Adipose tissue (tissue), 3 donors: ENCODE data around the gene DAZAP1. TPM values are rescaled to one million over a fixed set of nuclear protein-coding genes. Genes with fewer than 3 reads are reported as not detected.

Source experiments
- H3K27ac ChIP-seq: one replicate; pipeline ENCODE4 v1.5.1; 2013; ENCODE audit warnings: low read depth, low read length
- WGBS, 3 donors: extraction: QIAGEN DNeasy Blood & Tissue Kit; methylation state at CpG; one replicate each; pipeline ENCODE4 v1.1.7; 2013; 5-methylcytosine and 5-hydroxymethylcytosine counted together
- polyA plus RNA-seq, 3 donors: library from polyadenylated mRNA; stranded (reverse); fragments of 200-250 nt; gene quantifications; one replicate each; pipeline ENCODE4 v1.2.3, GENCODE V29; 2013
- donor health status: healthy with polysubstance abuse.
- donor health status: Bipolar disorder and iron deficiency.
- donor health status: healthy.

Gene DAZAP1
- polyA plus RNA-seq, 3 donors = 38.4 to 79.9 (median 70.1) TPM

DNA sequence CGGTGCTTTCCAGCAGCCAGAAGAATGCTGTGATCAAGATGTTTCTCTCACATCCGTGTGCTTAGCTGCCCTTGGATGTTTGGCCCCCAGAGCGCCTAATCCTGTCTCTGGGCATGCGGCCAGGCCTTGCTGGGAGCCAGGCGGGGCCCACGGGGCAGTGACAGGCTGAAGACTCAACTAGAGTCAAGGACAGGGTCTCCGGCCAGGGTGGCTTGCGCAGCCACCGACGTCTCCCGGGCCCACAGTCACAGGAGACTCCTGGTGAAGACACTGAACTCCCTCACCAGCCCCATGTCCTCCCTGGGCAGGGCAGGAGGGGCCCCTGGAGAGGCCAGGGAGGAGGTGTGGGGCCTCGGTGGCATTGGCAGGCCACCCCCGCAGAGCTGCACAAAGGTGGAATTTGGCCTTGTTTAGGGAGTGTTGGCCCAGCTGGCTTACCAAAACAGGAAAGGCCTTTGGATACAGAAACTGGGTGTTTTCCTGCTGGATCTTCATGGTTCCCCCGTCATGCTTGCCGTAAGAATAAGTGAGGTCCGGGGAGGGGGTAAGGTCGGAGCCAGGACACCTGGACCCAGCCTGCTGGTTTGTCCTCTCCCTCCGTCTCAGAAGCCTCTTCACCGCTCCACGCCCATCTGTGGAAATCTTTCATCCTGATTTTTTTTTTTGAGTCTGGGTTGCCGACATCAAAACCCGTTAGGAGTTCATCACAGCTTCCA is 33.7 kb upstream of the DAZAP1 start:
- 43 to 72% (median 64%) methylated on average over 22 of the region's 22 CpGs for WGBS, 3 donors
- no peak overlapping the region for H3K27ac ChIP-seq

GRCh38 chr19:1374250-1374577 is 33.2 kb upstream of the DAZAP1 start:
- 72 to 93% (median 73%) methylated on average over 11 to 12 of the region's 12 CpGs for WGBS, 3 donors
- no peak overlapping the region for H3K27ac ChIP-seq

DNA sequence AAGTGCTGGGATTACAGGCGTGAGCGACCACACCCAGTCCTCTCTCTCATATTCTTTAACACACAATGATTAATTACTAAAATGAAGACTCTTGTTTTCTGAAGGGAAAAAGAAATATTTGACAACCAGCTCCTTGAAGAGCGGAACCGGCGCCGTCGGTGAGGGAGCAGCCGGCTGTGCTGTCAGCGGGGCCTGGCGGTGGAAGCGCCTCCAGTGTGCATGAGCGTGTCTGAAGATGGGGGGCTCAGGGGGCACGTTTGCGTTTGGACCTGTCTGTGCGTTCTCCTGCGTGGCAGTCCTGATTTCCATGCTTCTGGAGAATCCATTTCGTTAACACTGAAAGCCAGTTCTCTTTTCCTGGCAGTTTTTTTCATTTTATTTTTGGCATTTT is 31.0 kb upstream of the DAZAP1 start:
- WGBS, 3 donors = 93 to 96% (median 94%) methylated on average over 17 of the region's 17 CpGs
- H3K27ac ChIP-seq = no peak overlapping the region

DNA sequence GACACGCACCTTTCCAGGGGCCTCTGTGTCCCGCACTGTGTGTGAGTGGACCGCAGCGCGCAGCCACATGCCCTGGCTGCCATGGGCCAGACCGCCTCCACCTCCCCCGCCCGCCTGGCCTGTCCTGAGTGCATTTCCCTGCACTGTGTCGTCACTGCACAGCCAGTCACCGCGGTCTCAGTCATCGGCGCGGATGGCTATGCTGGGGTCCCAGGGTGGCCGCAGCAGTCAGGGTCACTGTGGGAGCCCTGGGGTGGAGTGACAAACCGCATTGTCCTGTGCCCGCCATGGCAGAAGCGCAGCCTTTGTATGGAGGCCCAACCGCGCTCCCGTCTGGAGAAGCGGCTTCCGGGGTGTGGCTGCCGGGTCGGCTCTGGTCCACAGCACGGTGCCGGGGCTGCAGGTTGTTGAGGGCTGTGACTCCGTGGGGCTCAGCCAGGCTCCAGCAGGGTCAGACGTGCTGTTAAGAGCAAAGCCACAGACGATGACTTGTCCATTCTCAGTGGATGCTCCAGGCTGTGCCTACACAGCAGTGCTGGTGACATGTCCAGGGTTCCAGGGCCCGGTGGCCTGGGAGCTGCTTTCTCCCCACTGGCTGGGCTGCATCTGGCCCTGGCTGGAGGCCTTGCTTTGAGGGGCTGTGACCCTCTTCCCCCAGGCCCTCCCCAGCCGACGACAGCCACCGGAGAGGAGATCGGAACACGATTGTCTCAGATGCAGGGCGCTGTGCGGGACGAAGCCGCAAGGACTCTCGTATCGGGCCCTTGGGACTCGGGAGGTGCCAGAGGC is 30.0 kb upstream of the DAZAP1 start:
- 86 to 97% (median 93%) methylated on average over 42 to 43 of the region's 43 CpGs for WGBS, 3 donors

DNA sequence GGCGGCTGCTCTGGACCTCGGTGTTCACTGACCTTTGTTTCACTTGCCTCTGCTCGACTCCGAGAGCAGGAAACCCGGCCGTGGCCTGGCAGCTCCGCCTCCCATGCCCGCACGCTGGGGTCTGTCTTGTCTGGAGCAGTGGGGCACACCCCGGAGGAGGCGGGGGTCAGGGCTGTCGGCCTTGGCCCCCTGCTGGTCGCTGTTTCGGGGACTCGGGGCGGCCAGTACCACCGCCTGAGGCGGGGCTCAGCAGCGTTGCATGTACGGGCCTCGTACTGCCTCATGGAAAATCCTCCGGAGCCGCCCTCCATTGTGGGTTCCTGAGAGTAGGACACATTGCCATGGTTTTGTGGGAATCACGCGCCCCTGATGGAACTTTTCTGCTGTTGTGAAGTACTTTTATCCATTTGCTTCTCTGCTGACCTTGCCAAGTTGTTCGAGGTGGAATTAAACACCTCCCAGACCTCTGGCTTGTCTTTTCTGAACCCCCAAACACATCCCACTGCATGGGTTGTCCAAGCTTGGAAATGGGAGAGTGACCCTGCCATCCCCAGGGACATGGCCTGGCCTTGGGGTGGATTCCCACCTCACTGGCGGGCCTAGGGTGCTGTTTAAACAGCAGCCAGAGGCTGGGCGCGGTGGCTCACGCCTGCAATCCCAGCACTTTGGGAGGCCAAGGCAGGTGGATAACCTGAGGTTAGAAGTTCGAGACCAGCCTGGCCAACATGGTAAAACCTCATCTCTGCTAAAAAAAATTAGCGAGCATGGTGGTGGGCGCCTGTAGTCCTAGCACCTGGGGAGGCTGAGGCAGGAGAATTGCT is 29.2 kb upstream of the DAZAP1 start:
- WGBS, 3 donors = 78 to 88% (median 80%) methylated on average over 29 to 33 of the region's 33 CpGs
- no peak overlapping the region for H3K27ac ChIP-seq

More for the DNA sequence above, 30.0 kb upstream of the DAZAP1 start:
- no peak overlapping the region for H3K27ac ChIP-seq

DNA sequence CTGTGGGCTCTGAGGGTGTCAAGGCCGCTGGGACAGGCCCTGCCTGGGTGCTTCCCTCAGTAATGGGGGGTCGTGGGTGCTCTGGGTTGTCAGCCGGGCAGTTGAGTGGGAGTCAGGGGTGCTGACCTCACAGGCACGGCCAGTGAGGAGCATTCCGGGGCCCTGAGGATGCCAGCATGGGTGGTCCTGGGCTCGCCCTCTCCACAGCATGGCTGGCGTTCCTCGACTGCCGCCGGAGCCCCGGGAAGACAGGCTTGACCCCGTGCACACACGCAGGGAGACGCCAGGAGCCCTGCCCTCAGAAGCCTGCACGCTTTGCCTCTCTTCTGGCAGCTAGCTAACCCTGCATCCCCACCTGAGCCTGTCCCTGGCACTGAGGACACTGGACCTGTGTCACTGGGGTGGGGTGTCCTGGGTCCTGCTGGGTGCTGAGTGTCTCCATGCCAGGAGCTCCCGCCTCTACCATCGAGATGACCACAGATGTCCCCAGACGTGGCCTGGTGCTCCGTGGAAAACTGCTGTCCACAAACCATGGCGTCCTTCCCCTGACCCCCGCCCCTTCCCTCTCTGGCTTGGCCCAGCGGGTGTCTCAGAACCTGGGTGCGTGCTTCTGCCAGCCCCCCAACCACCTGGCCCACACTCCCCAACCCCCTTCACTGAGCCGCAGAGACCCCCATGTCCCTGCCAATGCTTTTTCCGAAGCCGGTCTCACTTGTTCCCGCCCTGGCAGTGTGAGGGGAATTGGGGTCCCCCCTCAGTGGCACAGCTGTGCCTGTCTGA is 28.1 kb upstream of the DAZAP1 start:
- WGBS, 3 donors = 80 to 85% (median 80%) methylated on average over 26 to 27 of the region's 27 CpGs
- no peak overlapping the region for H3K27ac ChIP-seq

- 46 to 78% (median 74%) methylated on average over 12 of the region's 12 CpGs for WGBS, 3 donors
Observed at GRCh38 chr19:1379961-1380489, 27.4 kb upstream of the DAZAP1 start.

DNA sequence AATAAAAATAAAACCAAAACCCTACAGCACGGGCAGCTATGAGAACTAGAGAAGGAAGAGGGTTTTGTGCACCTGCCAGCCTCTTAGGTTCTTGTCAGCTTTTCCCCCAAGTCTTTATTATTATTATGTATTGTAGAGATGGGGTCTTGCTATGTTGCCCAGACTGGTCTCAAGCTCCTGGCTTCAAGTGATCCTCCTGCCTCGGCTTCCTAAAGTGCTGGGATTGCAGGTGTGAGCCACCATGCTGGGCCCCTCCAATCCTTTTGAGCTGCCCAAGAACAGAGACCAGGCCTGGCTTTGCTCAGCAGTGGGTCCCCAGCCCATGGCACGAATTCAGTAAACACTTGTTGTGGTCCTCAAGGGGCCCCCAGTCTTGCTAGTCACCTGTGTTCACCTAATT is 25.1 kb upstream of the DAZAP1 start:
- 76 to 86% (median 81%) methylated on average over 3 of the region's 3 CpGs for WGBS, 3 donors
- no peak overlapping the region for H3K27ac ChIP-seq

More at GRCh38 chr19:1379961-1380489, 27.4 kb upstream of the DAZAP1 start:
- H3K27ac ChIP-seq = no peak overlapping the region

GRCh38 chr19:1383017-1383311 is 24.4 kb upstream of the DAZAP1 start:
- H3K27ac ChIP-seq = no peak overlapping the region
- 13 to 14% (median 14%) methylated on average over 9 of the region's 9 CpGs for WGBS, 3 donors

- H3K27ac ChIP-seq = no peak within 1 kb of the TSS
- WGBS, 3 donors = 0 to 1% (median 0%) methylated on average over 77 to 90 of the region's 90 CpGs
Observed at GRCh38 chr19:1383312-1384084, 23.9 kb upstream of the DAZAP1 start, which contains the start of gene NDUFS7. Gene NDUFS7, plus strand, starts transcription at chr19:1383907. Its CDS starts 20 bp downstream, at chr19:1383927.

- WGBS, 3 donors = 0 to 1% (median 1%) methylated on average over 23 of the region's 23 CpGs
- H3K27ac ChIP-seq = no peak overlapping the region
Observed at GRCh38 chr19:1384085-1384462, 23.3 kb upstream of the DAZAP1 start.

DNA sequence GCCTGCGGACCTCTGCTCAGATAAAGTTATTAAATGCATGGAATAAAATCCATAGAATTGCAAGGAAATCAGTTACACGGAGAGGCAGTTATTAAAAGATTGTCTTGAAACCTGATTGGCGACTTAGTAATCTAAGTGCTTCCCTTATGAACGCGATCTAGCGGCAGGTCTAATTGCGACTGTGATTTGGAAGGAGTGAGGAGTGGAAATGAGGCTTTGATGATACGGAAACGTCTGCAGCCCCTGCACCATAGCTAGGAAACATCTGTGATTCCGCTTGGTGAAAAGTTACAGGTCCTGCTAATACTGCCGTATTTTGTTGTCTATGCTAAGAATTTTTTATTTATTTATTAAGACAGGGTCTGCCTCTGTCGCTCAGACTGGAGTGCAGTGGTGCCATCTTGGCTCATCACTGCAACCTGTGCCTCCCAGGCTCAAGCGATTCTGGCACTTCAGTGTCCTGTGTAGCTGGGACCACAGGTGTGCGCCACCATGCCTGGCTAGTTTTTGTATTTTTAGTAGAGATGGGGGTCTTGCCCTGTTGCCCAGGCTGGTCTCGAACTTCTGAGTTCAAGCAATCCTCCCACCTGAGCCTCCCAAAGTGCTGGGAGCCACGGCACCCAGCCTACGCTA is 22.8 kb upstream of the DAZAP1 start:
- H3K27ac ChIP-seq = no peak overlapping the region
- 29 to 31% (median 30%) methylated on average over 17 of the region's 17 CpGs for WGBS, 3 donors

DNA sequence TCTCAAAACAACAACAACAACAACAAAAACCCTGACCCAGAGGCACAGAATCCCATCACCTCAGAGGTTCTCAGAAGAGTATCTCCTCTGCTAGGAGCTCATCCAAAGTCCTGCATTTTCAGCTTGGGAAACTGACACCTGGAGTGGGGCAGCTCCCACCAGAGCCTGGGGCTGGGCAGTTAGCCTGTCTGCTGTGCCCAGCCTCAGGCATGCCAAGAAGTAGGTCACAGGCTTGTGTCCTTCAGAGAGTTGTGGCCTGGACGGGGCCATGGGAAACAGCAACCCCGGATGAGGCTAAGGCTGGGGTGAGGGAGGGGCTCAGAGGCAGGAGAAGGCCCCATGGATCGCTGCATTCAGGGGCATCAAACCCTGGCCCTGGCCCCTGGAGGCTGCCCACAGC is 21.6 kb upstream of the DAZAP1 start:
- H3K27ac ChIP-seq = no peak overlapping the region
- WGBS, 3 donors = 58 to 96% (median 86%) methylated on average over 3 of the region's 3 CpGs

DNA sequence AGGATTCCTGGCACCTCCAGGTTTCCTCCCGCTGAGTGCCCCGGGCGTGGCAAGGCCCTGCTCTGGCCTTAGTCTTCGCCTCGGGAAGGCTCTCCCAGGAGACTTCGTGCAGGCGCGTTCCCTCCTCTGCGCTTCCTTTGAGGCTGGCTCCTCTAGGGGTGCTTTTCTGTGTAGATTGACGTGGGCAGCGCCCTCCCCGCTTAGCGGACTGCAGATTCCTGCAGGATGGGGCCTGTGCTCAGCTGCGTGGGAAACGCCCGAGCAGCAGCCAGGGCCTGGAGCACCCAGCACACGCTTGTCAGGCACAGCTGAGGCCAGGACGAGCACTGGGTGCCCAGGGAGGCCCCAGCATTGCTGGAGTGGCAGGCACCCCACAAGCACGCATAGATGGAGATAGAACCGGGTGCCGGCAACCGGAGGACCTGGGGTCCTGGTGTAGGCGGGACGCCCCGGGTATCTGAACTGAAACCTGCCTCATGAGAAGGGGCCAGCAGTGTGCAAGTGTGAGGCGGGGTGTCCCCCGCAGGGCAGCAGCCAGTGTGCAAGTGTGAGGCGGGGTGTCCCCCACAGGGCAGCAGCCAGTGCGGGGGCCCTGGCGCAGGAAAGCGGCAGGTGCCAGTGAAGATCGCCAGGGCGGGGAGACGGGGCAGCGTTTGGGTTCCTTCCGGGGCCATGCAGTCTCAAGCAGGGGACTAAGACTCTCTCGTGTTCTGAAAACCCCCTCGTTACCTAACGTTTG is 20.3 kb upstream of the DAZAP1 start:
- WGBS, 3 donors = 89 to 90% (median 90%) methylated on average over 39 of the region's 39 CpGs
- H3K27ac ChIP-seq = no peak overlapping the region

- WGBS, 3 donors = 75 to 89% (median 88%) methylated on average over 39 to 45 of the region's 45 CpGs
- no peak overlapping the region for H3K27ac ChIP-seq
Observed at GRCh38 chr19:1387684-1388636, 19.4 kb upstream of the DAZAP1 start.
